SK-N-SH (cell line): ENCODE data around the gene INTS6. TPM values are rescaled to one million over a fixed set of nuclear protein-coding genes. Genes with fewer than 3 reads are reported as not detected.

Experiments
- CTCF ChIA-PET: fragments of 300-600, 350-600 bp; formaldehyde crosslinking; extraction: SDS; loops from one replicate; lab custom pipeline; 2021; lab: Yijun Ruan, JAX
- POLR2A ChIA-PET: fragments of 350-600 bp; sonication (Branson Sonifier 250); formaldehyde crosslinking; extraction: SDS; loops from one replicate; lab custom pipeline; 2020; ENCODE audit warnings: antibody characterized with exemption, inconsistent platforms; lab: Yijun Ruan, JAX
- DNase-seq: peaks from one replicate; pipeline ENCODE4 v3.0.0; 2012
- H2AFZ ChIP-seq: fragments of 200-600 bp; sonication (generic); 2 replicates; pipeline ENCODE4 v1.8.1; 2016; ENCODE audit warnings: antibody characterized with exemption, mild to moderate bottlenecking, low read depth
- H3F3A ChIP-seq: fragments of 200-600 bp; sonication (generic); replicated peaks from 2 replicates; pipeline ENCODE3; 2016; ENCODE audit warnings: antibody characterized with exemption, mild to moderate bottlenecking; ENCODE audit not compliant: insufficient read depth
- H3K27ac ChIP-seq, 2 experiments: fragments of 200-500 bp in 1 of 2; fragments of 200-600 bp in 1 of 2; sonication (Bioruptor generic) in 1 of 2; sonication (generic), shearing (Covaris generic) in 1 of 2; 2 replicates each; pipeline versions ENCODE4 v1.5.1 to v1.6.1; 2014 to 2016; ENCODE audit warnings: low read depth in 2 of 2, inconsistent platforms in 1 of 2, low read length in 1 of 2, mild to moderate bottlenecking in 1 of 2, mixed read lengths in 1 of 2
- H3K27me3 ChIP-seq: fragments of 200-600 bp; sonication (generic), shearing (Covaris generic); 2 replicates; pipeline ENCODE4 v1.6.1; 2016; ENCODE audit warnings: mixed run types; ENCODE audit not compliant: insufficient read depth
- H3K36me3 ChIP-seq, 2 experiments: fragments of 200-500 bp in 1 of 2; fragments of 200-600 bp in 1 of 2; sonication (Bioruptor generic) in 1 of 2; sonication (generic) in 1 of 2; replicated peaks in 1 of 2; 2 replicates each; pipeline versions ENCODE3 to v1.5.1; 2014 to 2016; ENCODE audit warnings: low read length in 1 of 2, mild to moderate bottlenecking in 1 of 2; ENCODE audit not compliant: insufficient read depth in 2 of 2, control insufficient read depth in 1 of 2
- H3K4me1 ChIP-seq, 2 experiments: fragments of 200-500 bp in 1 of 2; fragments of 200-600 bp in 1 of 2; sonication (Bioruptor generic) in 1 of 2; sonication (generic), shearing (Covaris generic) in 1 of 2; 2 replicates each; pipeline versions ENCODE4 v1.5.1 to v1.6.1; 2014 to 2016; ENCODE audit warnings: low read depth in 1 of 2, low read length in 1 of 2, mixed run types in 1 of 2; ENCODE audit not compliant: insufficient read depth in 2 of 2, control insufficient read depth in 1 of 2
- H3K4me2 ChIP-seq: fragments of 200-600 bp; sonication (generic), shearing (Covaris generic); 2 replicates; pipeline ENCODE4 v1.6.1; 2017; ENCODE audit warnings: mixed run types
- H3K4me3 ChIP-seq, 2 experiments: fragments of 200-500 bp in 1 of 2; fragments of 200-600 bp in 1 of 2; sonication (Bioruptor generic) in 1 of 2; sonication (generic), shearing (Covaris generic) in 1 of 2; 2 replicates each; pipeline versions ENCODE4 v1.5.1 to v1.8.1; 2014 to 2016; ENCODE audit warnings: low read depth in 2 of 2, inconsistent platforms in 1 of 2, low read length in 1 of 2, mild to moderate bottlenecking in 1 of 2, mixed read lengths in 1 of 2, moderate library complexity in 1 of 2
- H3K79me2 ChIP-seq: fragments of 200-600 bp; sonication (generic); 2 replicates; pipeline ENCODE4 v1.8.1; 2017; ENCODE audit warnings: mild to moderate bottlenecking; ENCODE audit not compliant: insufficient read depth
- H3K9ac ChIP-seq: fragments of 200-600 bp; sonication (generic); 2 replicates; pipeline ENCODE4 v1.6.1; 2017; ENCODE audit warnings: mixed run types
- H3K9me2 ChIP-seq: fragments of 200-600 bp; sonication (generic); 2 replicates; pipeline ENCODE4 v1.6.1; 2017; ENCODE audit warnings: mixed run types
- H3K9me3 ChIP-seq: fragments of 200-600 bp; sonication (generic); 2 replicates; pipeline ENCODE4 v1.6.1; 2017; ENCODE audit warnings: mixed run types, mild to moderate bottlenecking, moderate library complexity
- H4K20me1 ChIP-seq: fragments of 200-600 bp; sonication (generic); 2 replicates; pipeline ENCODE4 v1.6.1; 2017; ENCODE audit warnings: mild to moderate bottlenecking, mixed run types; ENCODE audit not compliant: insufficient read depth
- ELF1 ChIP-seq: IDR thresholded peaks from 2 replicates; pipeline ENCODE4 v1.4.0; 2012
- EP300 ChIP-seq, 2 experiments: IDR thresholded peaks; 2 replicates each; pipeline versions ENCODE4 v1.4.0 to v1.6.1; 2012; ENCODE audit warnings: borderline replicate concordance in 1 of 2, low read depth in 1 of 2, low read length in 1 of 2
- EZH2phosphoT487 ChIP-seq: fragments of 200-600 bp; sonication (generic); IDR thresholded peaks from 2 replicates; pipeline ENCODE4 v1.6.1; 2017; ENCODE audit warnings: low read depth, mixed run types, mild to moderate bottlenecking, antibody characterized with exemption, moderate library complexity, borderline replicate concordance
- FOXJ3 ChIP-seq: sonication (generic); formaldehyde crosslinking; IDR thresholded peaks from 2 replicates; pipeline ENCODE4 v1.5.1; 2020; ENCODE audit warnings: mild to moderate bottlenecking, missing genetic modification reagents
- MEF2A ChIP-seq: IDR thresholded peaks from 2 replicates; pipeline ENCODE4 v1.4.0; 2012; ENCODE audit warnings: low read depth, borderline replicate concordance
- NRF1 ChIP-seq: IDR thresholded peaks from 2 replicates; pipeline ENCODE4 v1.6.1; 2012; ENCODE audit warnings: low read depth, mild to moderate bottlenecking, low read length
- POLR2AphosphoS5 ChIP-seq: IDR thresholded peaks from 2 replicates; pipeline ENCODE4 v1.6.1; 2012; ENCODE audit warnings: low read depth, low read length
- SIN3A ChIP-seq: IDR thresholded peaks from 2 replicates; pipeline ENCODE4 v1.6.1; 2012; ENCODE audit warnings: low read depth, mild to moderate bottlenecking, low read length, moderate library complexity, borderline replicate concordance
- SMC3 ChIP-seq: IDR thresholded peaks from 2 replicates; pipeline ENCODE4 v1.6.1; 2012; ENCODE audit warnings: low read depth, low read length, improper control_type of control experiment
- TEAD4 ChIP-seq: IDR thresholded peaks from 2 replicates; pipeline ENCODE4 v1.4.0; 2012; ENCODE audit warnings: mild to moderate bottlenecking, borderline replicate concordance; ENCODE audit not compliant: insufficient read depth
- WGBS: methylation state at CpG from one replicate; pipeline ENCODE4 v1.1.6; 2017; ENCODE audit warnings: low lambda C conversion rate; 5-methylcytosine and 5-hydroxymethylcytosine counted together
- polyA plus RNA-seq, 3 experiments: library from polyadenylated mRNA; depleted of rRNA; stranded (reverse); fragments of >200 nt; gene quantifications; 2 replicates each; pipeline ENCODE4 v1.2.3, GENCODE V29; 2012
- TF ChIP-seq, protein P1 (sequence below): IDR thresholded peaks from 2 replicates; pipeline ENCODE4 v1.4.0; 2012; ENCODE audit warnings: low read depth, borderline replicate concordance
- TF ChIP-seq, protein P2 (sequence below): fragments of 200-600 bp; sonication (generic); IDR thresholded peaks from 2 replicates; pipeline ENCODE4 v1.6.1; 2017; ENCODE audit warnings: antibody characterized with exemption, mild to moderate bottlenecking, moderate library complexity
- TF ChIP-seq, protein P3 (sequence below): IDR thresholded peaks from 2 replicates; pipeline ENCODE4 v1.6.1; 2012; ENCODE audit warnings: mild to moderate bottlenecking, low read depth, low read length, moderate library complexity
- TF ChIP-seq, protein P4 (sequence below): IDR thresholded peaks from 2 replicates; pipeline ENCODE4 v1.4.0; 2012; ENCODE audit warnings: low read depth, borderline replicate concordance

The INTS6 gene
- polyA plus RNA-seq, 1 of the 3 experiments (the other 2 are of a cell fraction): 7.7 TPM

DNA sequence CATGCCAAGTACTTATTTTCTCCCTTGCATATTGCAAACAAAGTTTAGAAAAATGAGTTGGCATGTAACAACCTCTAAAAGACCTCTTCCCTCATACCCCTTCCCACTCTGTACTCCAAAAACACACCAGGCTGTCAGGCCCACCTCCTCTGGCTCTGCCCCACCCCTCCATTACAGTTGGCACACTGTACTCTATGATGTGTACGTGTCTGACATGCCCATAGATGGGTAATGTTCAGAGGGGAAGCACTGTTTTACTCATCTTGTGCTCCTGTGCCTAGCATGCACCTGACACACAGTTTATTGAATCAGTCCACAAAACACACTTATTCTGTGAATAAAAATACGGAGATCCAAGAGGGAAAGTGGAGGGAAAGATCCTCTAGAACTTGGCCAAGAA, 67.7 kb downstream of the INTS6 start:
- WGBS: 96% methylated on average over 2 of the region's 2 CpGs
- 0 out of 2 replicates have a peak, but pooled peaks cover 3% of the 10 kb centered on the region for H3K79me2 ChIP-seq

More for the DNA sequence above, 67.7 kb downstream of the INTS6 start:
- Histone ChIP-seq H3K27ac (no peak overlapping the region), H3K9me3 (no peaks in the 10 kb centered on the region), H3K27me3 (no peaks in the 10 kb centered on the region), H3K9me2 (no peaks in the 10 kb centered on the region), H3K36me3 (peaks cover 38 to 53% of the 10 kb centered on the region in 2 experiments), H4K20me1 (no peaks in the 10 kb centered on the region), H3K4me3 (no peak overlapping the region), H3F3A (no peaks in the 10 kb centered on the region), H3K4me1 (no peaks in the 10 kb centered on the region; a peak in 2 of 4 replicates), H3K4me2 (no peak overlapping the region), H3K9ac (no peak overlapping the region), H2AFZ (no peak overlapping the region)
- CTCF ChIA-PET: no interaction called here
- no peak for DNase-seq
- POLR2A ChIA-PET: no interaction called here
- no peak for TF ChIP-seq SIN3A
- TF ChIP-seq MEF2A: no peak
- no peak for TF ChIP-seq FOXJ3 (CRISPR knock-in tag)
- TF ChIP-seq, protein P1, sequence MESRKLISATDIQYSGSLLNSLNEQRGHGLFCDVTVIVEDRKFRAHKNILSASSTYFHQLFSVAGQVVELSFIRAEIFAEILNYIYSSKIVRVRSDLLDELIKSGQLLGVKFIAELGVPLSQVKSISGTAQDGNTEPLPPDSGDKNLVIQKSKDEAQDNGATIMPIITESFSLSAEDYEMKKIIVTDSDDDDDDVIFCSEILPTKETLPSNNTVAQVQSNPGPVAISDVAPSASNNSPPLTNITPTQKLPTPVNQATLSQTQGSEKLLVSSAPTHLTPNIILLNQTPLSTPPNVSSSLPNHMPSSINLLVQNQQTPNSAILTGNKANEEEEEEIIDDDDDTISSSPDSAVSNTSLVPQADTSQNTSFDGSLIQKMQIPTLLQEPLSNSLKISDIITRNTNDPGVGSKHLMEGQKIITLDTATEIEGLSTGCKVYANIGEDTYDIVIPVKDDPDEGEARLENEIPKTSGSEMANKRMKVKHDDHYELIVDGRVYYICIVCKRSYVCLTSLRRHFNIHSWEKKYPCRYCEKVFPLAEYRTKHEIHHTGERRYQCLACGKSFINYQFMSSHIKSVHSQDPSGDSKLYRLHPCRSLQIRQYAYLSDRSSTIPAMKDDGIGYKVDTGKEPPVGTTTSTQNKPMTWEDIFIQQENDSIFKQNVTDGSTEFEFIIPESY: no peak
- TF ChIP-seq TEAD4: no peak
- TF ChIP-seq EZH2phosphoT487: no peak
- no peak for TF ChIP-seq POLR2AphosphoS5
- no peak for TF ChIP-seq EP300 (IDR thresholded peaks at IDR 0.05; ENCODE audit: borderline replicate concordance in 1 of 2, low read depth in 1 of 2, low read length in 1 of 2)
- TF ChIP-seq NRF1: no peak
- TF ChIP-seq, protein P2, sequence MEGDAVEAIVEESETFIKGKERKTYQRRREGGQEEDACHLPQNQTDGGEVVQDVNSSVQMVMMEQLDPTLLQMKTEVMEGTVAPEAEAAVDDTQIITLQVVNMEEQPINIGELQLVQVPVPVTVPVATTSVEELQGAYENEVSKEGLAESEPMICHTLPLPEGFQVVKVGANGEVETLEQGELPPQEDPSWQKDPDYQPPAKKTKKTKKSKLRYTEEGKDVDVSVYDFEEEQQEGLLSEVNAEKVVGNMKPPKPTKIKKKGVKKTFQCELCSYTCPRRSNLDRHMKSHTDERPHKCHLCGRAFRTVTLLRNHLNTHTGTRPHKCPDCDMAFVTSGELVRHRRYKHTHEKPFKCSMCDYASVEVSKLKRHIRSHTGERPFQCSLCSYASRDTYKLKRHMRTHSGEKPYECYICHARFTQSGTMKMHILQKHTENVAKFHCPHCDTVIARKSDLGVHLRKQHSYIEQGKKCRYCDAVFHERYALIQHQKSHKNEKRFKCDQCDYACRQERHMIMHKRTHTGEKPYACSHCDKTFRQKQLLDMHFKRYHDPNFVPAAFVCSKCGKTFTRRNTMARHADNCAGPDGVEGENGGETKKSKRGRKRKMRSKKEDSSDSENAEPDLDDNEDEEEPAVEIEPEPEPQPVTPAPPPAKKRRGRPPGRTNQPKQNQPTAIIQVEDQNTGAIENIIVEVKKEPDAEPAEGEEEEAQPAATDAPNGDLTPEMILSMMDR: no peak
- no peak for TF ChIP-seq SMC3
- TF ChIP-seq, protein P3, sequence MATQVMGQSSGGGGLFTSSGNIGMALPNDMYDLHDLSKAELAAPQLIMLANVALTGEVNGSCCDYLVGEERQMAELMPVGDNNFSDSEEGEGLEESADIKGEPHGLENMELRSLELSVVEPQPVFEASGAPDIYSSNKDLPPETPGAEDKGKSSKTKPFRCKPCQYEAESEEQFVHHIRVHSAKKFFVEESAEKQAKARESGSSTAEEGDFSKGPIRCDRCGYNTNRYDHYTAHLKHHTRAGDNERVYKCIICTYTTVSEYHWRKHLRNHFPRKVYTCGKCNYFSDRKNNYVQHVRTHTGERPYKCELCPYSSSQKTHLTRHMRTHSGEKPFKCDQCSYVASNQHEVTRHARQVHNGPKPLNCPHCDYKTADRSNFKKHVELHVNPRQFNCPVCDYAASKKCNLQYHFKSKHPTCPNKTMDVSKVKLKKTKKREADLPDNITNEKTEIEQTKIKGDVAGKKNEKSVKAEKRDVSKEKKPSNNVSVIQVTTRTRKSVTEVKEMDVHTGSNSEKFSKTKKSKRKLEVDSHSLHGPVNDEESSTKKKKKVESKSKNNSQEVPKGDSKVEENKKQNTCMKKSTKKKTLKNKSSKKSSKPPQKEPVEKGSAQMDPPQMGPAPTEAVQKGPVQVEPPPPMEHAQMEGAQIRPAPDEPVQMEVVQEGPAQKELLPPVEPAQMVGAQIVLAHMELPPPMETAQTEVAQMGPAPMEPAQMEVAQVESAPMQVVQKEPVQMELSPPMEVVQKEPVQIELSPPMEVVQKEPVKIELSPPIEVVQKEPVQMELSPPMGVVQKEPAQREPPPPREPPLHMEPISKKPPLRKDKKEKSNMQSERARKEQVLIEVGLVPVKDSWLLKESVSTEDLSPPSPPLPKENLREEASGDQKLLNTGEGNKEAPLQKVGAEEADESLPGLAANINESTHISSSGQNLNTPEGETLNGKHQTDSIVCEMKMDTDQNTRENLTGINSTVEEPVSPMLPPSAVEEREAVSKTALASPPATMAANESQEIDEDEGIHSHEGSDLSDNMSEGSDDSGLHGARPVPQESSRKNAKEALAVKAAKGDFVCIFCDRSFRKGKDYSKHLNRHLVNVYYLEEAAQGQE: no peak
- TF ChIP-seq ELF1: no peak
- TF ChIP-seq, protein P4, sequence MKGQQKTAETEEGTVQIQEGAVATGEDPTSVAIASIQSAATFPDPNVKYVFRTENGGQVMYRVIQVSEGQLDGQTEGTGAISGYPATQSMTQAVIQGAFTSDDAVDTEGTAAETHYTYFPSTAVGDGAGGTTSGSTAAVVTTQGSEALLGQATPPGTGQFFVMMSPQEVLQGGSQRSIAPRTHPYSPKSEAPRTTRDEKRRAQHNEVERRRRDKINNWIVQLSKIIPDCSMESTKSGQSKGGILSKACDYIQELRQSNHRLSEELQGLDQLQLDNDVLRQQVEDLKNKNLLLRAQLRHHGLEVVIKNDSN: no peak
